ENCODE data around the gene ADAMTS4.

Gene ADAMTS4

GRCh38 chr1:161137881-161138280 is 61.0 kb downstream of the ADAMTS4 start:
- no peak for DNase-seq
